Measurements from ENCODE around the gene ATP8B1.

Gene ATP8B1

DNA sequence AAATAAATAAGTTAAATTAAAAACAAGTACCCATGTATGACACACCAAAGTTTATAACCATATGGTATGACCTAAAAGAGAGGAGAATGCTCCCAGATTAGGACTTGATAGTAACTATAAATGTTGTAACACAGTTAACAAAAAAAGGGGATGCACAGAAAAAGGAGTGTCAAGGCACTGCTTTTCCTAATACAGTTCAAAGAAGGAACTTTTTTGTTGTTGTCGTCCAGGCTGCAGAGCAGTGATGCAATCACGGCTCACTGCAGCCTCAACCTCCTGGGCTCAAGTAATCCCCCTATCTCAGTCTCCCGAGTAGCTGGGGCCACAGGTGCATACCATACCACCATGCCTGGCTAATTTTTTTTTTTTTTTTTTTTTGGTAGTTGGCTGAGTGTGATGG is 184.2 kb downstream of the ATP8B1 start:
- DNase-seq (ENCODE audit: low read depth) = no peak

DNA sequence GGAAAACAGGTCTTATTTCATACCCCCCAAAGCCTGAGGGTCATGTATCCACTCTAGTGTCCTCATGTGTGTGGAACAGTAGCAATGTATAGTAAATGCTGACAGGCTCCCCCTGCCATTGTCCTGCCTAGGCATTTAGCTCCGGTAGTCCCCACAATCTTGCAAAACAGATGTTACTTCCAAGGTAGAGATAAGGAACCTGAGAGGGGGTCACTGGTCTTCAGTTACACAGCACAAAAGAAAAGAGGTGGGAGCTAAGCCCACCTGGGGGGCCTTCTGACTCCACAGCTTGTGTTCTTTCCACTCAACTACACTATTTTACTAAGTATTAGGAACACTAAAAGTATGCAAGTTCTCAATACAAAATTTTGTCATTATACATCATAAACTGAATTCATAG is 199.2 kb downstream of the ATP8B1 start:
- DNase-seq (ENCODE audit: low read depth) = no peak
